ENCODE data around the gene AFAP1L2.

Gene AFAP1L2

DNA sequence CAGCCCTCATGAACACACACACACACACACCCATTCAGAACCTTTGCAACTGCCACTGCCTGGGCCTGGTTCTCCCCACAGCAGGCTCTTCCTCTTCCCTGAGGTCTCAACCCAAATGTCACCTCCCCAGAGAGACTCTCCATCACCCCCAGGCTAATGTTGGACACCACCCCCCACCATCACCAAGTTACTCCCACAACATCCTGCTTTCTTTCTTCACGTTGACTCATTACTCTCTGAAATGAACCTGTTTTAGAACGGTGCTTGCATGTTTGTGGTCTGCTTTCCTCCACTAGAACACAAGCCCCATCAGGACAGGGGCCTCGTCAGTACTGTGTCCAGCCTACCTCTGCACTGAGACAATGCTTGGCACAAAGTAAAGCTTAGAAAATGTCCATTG lies 16.0 kb downstream of the AFAP1L2 start:
- H2AFZ ChIP-seq (ENCODE audit: low read length, unreplicated experiment): no peak overlapping the region
- no peak overlapping the region for H3K27ac ChIP-seq (ENCODE audit: low read depth, low read length)
- no peaks in the 10 kb centered on the region; the same call in 1 of the 2 replicates for H3K27me3 ChIP-seq (ENCODE audit: insufficient read depth, low read length)
- H3K4me1 ChIP-seq (ENCODE audit: control insufficient read depth, insufficient read depth, low read length, unreplicated experiment): peaks cover 40% of the 10 kb centered on the region
- no peak overlapping the region for H3K4me3 ChIP-seq (ENCODE audit: low read depth, low read length)
- H3K79me2 ChIP-seq (ENCODE audit: control insufficient read depth, insufficient read depth, low read length, unreplicated experiment): no peaks in the 10 kb centered on the region
- H3K36me3 ChIP-seq (ENCODE audit: insufficient read depth, low read length): no peaks in the 10 kb centered on the region

DNA sequence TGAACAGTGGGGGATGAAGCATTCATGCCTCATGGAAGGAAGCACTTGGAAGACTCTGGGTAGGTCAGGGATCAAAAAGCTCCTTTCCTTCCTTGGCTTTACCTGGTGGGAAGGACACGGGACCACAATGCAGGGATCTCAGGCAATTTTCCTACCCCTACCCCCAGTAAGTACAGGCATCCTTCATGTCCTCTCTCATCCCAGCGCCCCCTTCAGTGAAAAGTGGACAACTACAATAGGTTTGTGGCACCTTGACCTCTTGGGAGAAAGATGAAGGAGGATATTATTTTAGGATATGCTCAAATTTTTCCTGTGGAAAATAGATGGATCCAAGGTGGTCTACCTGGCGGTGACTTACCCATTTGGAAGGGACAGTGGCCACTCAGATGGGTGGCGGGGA lies 16.5 kb downstream of the AFAP1L2 start:
- Histone ChIP-seq H3K79me2 (ENCODE audit: control insufficient read depth, insufficient read depth, low read length, unreplicated experiment) (no peaks in the 10 kb centered on the region), H3K4me1 (ENCODE audit: control insufficient read depth, insufficient read depth, low read length, unreplicated experiment) (peaks cover 36% of the 10 kb centered on the region), H3K27me3 (ENCODE audit: insufficient read depth, low read length) (peaks cover 5% of the 10 kb centered on the region), H2AFZ (ENCODE audit: low read length, unreplicated experiment) (no peak overlapping the region), H3K27ac (ENCODE audit: low read depth, low read length) (no peak overlapping the region), H3K4me3 (ENCODE audit: low read depth, low read length) (no peak overlapping the region), H3K36me3 (ENCODE audit: insufficient read depth, low read length) (no peaks in the 10 kb centered on the region)

DNA sequence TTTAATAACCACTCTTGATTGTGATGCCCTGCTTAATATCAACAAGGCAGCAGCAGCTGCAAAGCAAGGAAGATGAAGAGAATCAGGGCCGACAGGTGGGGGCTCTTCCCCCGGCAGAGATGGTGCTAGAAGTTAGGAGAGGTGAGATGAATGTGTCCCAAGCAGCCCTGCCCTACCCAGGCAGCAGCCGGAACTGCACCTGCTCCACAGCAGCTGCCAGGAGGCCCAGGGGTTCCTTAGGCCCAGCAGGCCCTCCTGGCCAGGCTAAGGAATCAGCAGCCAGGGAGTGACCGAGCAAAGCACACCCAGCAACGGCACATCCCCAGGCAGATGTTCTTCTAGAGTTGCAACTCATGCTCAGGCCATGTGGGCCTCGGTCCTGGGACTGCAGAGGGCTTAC lies 17.9 kb downstream of the AFAP1L2 start:
- Histone ChIP-seq H3K4me1 (ENCODE audit: control insufficient read depth, insufficient read depth, low read length, unreplicated experiment) (peaks cover 35% of the 10 kb centered on the region), H3K27me3 (ENCODE audit: insufficient read depth, low read length) (peaks cover 10% of the 10 kb centered on the region), H3K36me3 (ENCODE audit: insufficient read depth, low read length) (no peaks in the 10 kb centered on the region), H3K4me3 (ENCODE audit: low read depth, low read length) (no peak overlapping the region), H2AFZ (ENCODE audit: low read length, unreplicated experiment) (no peak overlapping the region), H3K27ac (ENCODE audit: low read depth, low read length) (no peak overlapping the region), H3K79me2 (ENCODE audit: control insufficient read depth, insufficient read depth, low read length, unreplicated experiment) (no peaks in the 10 kb centered on the region)

DNA sequence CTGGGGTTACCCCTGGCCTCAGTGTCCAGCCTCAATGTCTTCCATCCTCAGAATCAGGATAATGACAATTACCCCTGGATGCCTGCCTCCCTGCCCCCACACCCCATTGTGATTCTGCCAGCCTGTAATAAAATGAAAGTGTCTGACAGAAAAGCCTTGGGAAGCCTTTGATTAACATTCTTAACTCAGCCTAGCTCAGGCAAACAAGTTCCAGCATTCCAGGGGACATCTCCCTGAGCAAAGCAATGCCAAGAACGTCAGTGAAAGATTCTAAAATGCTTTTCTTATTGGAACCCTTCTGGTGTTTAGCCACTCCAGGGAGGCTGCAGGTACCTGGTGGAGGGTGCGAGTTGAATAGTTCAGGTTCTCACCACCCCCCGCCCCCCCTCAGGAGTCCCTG lies 18.7 kb downstream of the AFAP1L2 start:
- H3K4me3 ChIP-seq (ENCODE audit: low read depth, low read length): no peak overlapping the region
- H2AFZ ChIP-seq (ENCODE audit: low read length, unreplicated experiment): no peak overlapping the region
- H3K27me3 ChIP-seq (ENCODE audit: insufficient read depth, low read length): peaks cover 19% of the 10 kb centered on the region
- no peaks in the 10 kb centered on the region for H3K79me2 ChIP-seq (ENCODE audit: control insufficient read depth, insufficient read depth, low read length, unreplicated experiment)
- H3K27ac ChIP-seq (ENCODE audit: low read depth, low read length): no peak overlapping the region
- H3K36me3 ChIP-seq (ENCODE audit: insufficient read depth, low read length): no peaks in the 10 kb centered on the region
- H3K4me1 ChIP-seq (ENCODE audit: control insufficient read depth, insufficient read depth, low read length, unreplicated experiment): peaks cover 26% of the 10 kb centered on the region

DNA sequence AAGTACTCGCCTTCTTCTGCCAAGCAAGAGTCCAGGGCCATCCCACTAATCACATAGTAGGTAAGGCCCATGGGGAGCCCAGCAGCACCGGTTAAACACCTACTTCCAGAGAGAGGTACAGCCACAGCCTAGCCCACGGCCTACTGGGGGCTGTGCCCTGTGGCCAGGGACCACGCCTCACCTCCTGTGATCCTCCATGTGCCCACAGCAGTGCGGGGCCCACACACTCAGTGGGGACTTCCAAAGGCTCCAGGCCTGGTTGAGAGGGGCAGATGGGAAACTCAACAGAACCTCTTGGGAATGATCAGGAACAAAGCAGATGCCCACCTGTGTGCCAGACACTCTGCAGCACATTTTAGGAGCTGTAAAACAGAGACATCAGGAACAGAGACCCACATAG lies 19.7 kb downstream of the AFAP1L2 start:
- Histone ChIP-seq H3K27ac (ENCODE audit: low read depth, low read length) (no peak overlapping the region), H3K27me3 (ENCODE audit: insufficient read depth, low read length) (peaks cover 23% of the 10 kb centered on the region)

DNA sequence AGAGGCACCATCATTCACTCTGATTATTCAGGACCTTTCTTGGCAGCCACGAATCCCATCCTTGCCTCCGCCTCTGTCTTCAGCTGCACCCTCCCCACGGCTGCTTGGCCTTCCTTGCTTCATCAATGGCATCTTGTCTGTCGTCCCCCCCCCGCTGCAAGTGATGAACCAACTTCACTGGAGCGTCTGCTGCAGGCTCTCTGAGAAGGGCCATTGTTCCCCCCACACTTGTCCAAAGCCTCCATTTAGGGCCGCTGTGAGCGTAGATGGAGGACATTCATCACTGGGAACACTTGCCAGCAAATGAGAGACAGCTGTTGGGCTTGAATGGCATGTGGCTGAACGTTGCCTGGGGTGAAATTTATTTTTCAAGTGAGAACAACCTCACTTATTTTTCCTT lies 20.1 kb downstream of the AFAP1L2 start:
- Histone ChIP-seq H3K79me2 (ENCODE audit: control insufficient read depth, insufficient read depth, low read length, unreplicated experiment) (no peaks in the 10 kb centered on the region), H3K36me3 (ENCODE audit: insufficient read depth, low read length) (no peaks in the 10 kb centered on the region), H3K27ac (ENCODE audit: low read depth, low read length) (no peak overlapping the region), H3K4me3 (ENCODE audit: low read depth, low read length) (no peak overlapping the region), H2AFZ (ENCODE audit: low read length, unreplicated experiment) (no peak overlapping the region), H3K4me1 (ENCODE audit: control insufficient read depth, insufficient read depth, low read length, unreplicated experiment) (peaks cover 23% of the 10 kb centered on the region), H3K27me3 (ENCODE audit: insufficient read depth, low read length) (peaks cover 23% of the 10 kb centered on the region)

More for the DNA sequence above, 19.7 kb downstream of the AFAP1L2 start:
- H3K4me1 ChIP-seq (ENCODE audit: control insufficient read depth, insufficient read depth, low read length, unreplicated experiment): peaks cover 24% of the 10 kb centered on the region
- no peak overlapping the region for H2AFZ ChIP-seq (ENCODE audit: low read length, unreplicated experiment)
- H3K36me3 ChIP-seq (ENCODE audit: insufficient read depth, low read length): no peaks in the 10 kb centered on the region
- no peaks in the 10 kb centered on the region for H3K79me2 ChIP-seq (ENCODE audit: control insufficient read depth, insufficient read depth, low read length, unreplicated experiment)
- no peak overlapping the region for H3K4me3 ChIP-seq (ENCODE audit: low read depth, low read length)

DNA sequence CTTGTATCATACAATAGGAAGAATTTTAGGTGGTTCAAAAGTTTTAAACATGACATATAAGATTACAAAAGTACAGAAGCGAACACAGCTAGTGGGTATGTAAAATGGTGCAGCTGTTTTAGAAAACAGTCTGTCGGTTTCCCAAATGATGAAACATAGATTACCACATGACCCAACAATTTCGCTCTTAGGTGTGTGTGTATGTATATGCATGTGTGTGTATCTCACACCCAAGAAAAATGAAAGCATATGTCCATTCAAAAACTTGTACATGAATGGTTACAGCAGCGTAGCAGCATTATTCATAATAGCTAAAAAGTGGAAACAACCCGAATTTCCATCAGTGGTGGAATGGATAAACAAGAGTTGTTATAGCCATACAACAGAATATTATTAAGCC lies 23.5 kb downstream of the AFAP1L2 start:
- H3K27me3 ChIP-seq (ENCODE audit: insufficient read depth, low read length): peaks cover 37% of the 10 kb centered on the region
- no peak overlapping the region for H3K4me3 ChIP-seq (ENCODE audit: low read depth, low read length)
- no peaks in the 10 kb centered on the region for H3K36me3 ChIP-seq (ENCODE audit: insufficient read depth, low read length)
- H3K4me1 ChIP-seq (ENCODE audit: control insufficient read depth, insufficient read depth, low read length, unreplicated experiment): peaks cover 10% of the 10 kb centered on the region
- H3K79me2 ChIP-seq (ENCODE audit: control insufficient read depth, insufficient read depth, low read length, unreplicated experiment): no peaks in the 10 kb centered on the region
- no peak overlapping the region for H2AFZ ChIP-seq (ENCODE audit: low read length, unreplicated experiment)
- H3K27ac ChIP-seq (ENCODE audit: low read depth, low read length): no peak overlapping the region

DNA sequence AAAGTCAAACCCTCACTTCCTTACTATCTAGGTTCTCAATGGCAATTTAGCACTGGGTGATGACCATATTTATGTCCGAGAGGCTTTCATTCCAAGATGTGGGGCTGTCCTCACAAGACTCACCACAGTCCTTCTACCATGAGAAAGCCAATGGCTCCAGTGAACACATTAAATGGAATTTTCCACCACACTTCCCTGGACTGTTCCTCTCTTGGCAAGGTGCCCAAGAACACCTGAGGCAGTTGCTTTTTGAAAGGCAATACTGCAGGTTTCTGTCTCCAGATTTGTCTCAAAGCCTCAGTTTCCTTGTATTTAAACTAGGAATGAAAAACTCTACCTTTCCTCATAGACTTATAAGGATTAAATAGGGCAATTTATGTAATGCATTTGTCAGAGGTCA lies 24.2 kb downstream of the AFAP1L2 start:
- H3K27me3 ChIP-seq (ENCODE audit: insufficient read depth, low read length): peaks cover 37% of the 10 kb centered on the region
- H3K4me3 ChIP-seq (ENCODE audit: low read depth, low read length): no peak overlapping the region
- H2AFZ ChIP-seq (ENCODE audit: low read length, unreplicated experiment): no peak overlapping the region
- no peaks in the 10 kb centered on the region for H3K79me2 ChIP-seq (ENCODE audit: control insufficient read depth, insufficient read depth, low read length, unreplicated experiment)
- no peaks in the 10 kb centered on the region for H3K36me3 ChIP-seq (ENCODE audit: insufficient read depth, low read length)
- H3K27ac ChIP-seq (ENCODE audit: low read depth, low read length): 0 out of 2 replicates have a peak overlapping the region, but pooled peaks have one; percentile 14
- peaks cover 10% of the 10 kb centered on the region for H3K4me1 ChIP-seq (ENCODE audit: control insufficient read depth, insufficient read depth, low read length, unreplicated experiment)

DNA sequence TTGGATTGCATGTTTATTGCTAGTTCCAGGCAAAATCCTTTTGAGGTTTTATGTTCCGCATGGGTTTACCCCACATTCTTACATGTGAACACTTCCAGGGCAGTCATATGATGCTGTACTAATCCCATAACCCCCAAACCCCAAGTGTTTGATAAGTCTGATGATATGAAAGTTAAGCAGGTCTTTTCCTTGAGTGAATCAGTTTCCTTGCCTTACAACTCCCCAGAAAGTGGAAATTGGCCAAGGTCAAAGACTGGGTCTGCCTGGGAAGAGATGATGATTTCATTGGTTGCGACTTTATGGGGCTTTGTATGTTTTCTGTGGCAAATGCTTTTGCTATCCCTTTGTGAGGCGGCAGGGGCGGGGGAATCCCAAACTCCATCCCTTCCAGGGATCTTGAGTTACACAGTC lies 24.7 kb downstream of the AFAP1L2 start:
- no peaks in the 10 kb centered on the region for H3K36me3 ChIP-seq (ENCODE audit: insufficient read depth, low read length)
- H3K79me2 ChIP-seq (ENCODE audit: control insufficient read depth, insufficient read depth, low read length, unreplicated experiment): no peaks in the 10 kb centered on the region
- H3K4me1 ChIP-seq (ENCODE audit: control insufficient read depth, insufficient read depth, low read length, unreplicated experiment): peaks cover 13% of the 10 kb centered on the region
- peak overlapping the region; percentile 24 for H2AFZ ChIP-seq (ENCODE audit: low read length, unreplicated experiment)
- peak overlapping the region; percentile 34; the same call in 1 of the 2 replicates for H3K27ac ChIP-seq (ENCODE audit: low read depth, low read length)
- H3K27me3 ChIP-seq (ENCODE audit: insufficient read depth, low read length): peaks cover 37% of the 10 kb centered on the region
- H3K4me3 ChIP-seq (ENCODE audit: low read depth, low read length): no peak overlapping the region

DNA sequence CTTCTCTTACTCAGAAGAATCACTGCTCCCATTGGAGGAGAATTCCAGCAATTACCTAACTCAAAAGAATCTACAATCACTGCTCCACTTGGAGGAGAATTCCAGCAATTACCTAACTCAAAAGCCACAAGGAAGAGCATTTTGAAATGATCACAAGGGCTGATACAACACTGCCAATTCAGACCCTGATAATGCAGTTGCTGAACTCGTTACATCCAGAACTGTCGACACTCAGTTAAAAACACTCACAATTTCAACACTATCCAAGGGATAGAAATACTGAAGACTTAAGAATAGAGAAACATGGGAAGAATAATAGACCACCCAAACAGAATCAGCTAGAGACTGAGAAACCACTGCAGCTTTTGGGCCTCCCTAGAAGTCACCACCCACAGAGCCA lies 27.8 kb downstream of the AFAP1L2 start:
- peaks cover 13% of the 10 kb centered on the region for H3K4me1 ChIP-seq (ENCODE audit: control insufficient read depth, insufficient read depth, low read length, unreplicated experiment)
- no peak overlapping the region for H3K4me3 ChIP-seq (ENCODE audit: low read depth, low read length)
- H3K27me3 ChIP-seq (ENCODE audit: insufficient read depth, low read length): peaks cover 27% of the 10 kb centered on the region
- no peaks in the 10 kb centered on the region for H3K36me3 ChIP-seq (ENCODE audit: insufficient read depth, low read length)
- H3K79me2 ChIP-seq (ENCODE audit: control insufficient read depth, insufficient read depth, low read length, unreplicated experiment): no peaks in the 10 kb centered on the region
- H2AFZ ChIP-seq (ENCODE audit: low read length, unreplicated experiment): no peak overlapping the region
- H3K27ac ChIP-seq (ENCODE audit: low read depth, low read length): no peak overlapping the region

DNA sequence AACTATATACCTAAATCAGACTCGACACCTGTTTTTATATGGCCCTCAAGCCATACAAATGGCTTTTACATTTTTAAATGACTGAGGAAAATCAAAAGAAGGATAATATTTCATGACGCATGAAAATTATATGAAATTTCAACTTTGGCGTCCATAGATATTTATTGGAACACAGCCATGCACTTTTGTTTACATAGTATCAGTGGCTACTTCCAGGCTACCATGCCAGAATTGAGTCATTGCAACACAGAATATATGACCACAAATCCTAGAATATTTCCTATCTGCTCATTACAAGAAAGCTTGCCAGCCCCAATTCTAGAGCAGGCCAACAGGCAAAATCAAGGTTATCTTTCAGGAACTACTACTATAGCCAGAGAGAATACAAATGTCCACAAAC lies 29.3 kb downstream of the AFAP1L2 start:
- Histone ChIP-seq H3K36me3 (ENCODE audit: insufficient read depth, low read length) (no peaks in the 10 kb centered on the region), H3K4me1 (ENCODE audit: control insufficient read depth, insufficient read depth, low read length, unreplicated experiment) (peaks cover 11% of the 10 kb centered on the region), H3K27ac (ENCODE audit: low read depth, low read length) (no peak overlapping the region), H3K4me3 (ENCODE audit: low read depth, low read length) (no peak overlapping the region), H3K27me3 (ENCODE audit: insufficient read depth, low read length) (peaks cover 14% of the 10 kb centered on the region), H2AFZ (ENCODE audit: low read length, unreplicated experiment) (no peak overlapping the region), H3K79me2 (ENCODE audit: control insufficient read depth, insufficient read depth, low read length, unreplicated experiment) (no peaks in the 10 kb centered on the region)

Data from ACC112 (cell line).